HuH-7.5 (cell line): Measurements from ENCODE around the gene PCDHB13.
"Not testable (repeated sequence)": the region's sequence is repeated elsewhere in the genome, so short reads cannot be mapped to it uniquely, and the experiment has no call there.

Experiments used
- DNase-seq: peaks from one replicate; pipeline ENCODE4 v3.0.0; 2011; ENCODE audit warnings: low spot score

The PCDHB13 gene

GRCh38 chr5:141213656-141214339 lies at the start of gene PCDHB13:
PCDHB13 (plus strand) TSS chr5:141213919; CDS start chr5:141214124, 205 bp downstream.
- peak; percentile 58 for DNase-seq

- DNase-seq: peak; percentile 61
These were observed 41.1 kb upstream of the PCDHB13 start, which contains the start of gene PCDHB7 for GRCh38 chr5:141172381-141173204. PCDHB7 (plus strand) TSS chr5:141172644; CDS start chr5:141172836, 192 bp downstream.

GRCh38 chr5:141174291-141175104 lies 39.2 kb upstream of the PCDHB13 start:
- not testable (repeated sequence) for DNase-seq

GRCh38 chr5:141175933-141176332 lies 37.8 kb upstream of the PCDHB13 start:
- DNase-seq: no peak

- peak; percentile 88 for DNase-seq
These were observed 36.0 kb upstream of the PCDHB13 start, which contains the start of gene PCDHB8 for GRCh38 chr5:141177577-141178191. PCDHB8 (plus strand) TSS chr5:141177790; CDS start chr5:141178035, 245 bp downstream.

- not testable (repeated sequence) for DNase-seq
These were observed 34.3 kb upstream of the PCDHB13 start for GRCh38 chr5:141179371-141179770.

- not testable (repeated sequence) for DNase-seq
These were observed 33.8 kb upstream of the PCDHB13 start for GRCh38 chr5:141179876-141180275.

- DNase-seq: no peak
These were observed 33.4 kb upstream of the PCDHB13 start for GRCh38 chr5:141180313-141180712.

GRCh38 chr5:141182248-141182647 lies 31.5 kb upstream of the PCDHB13 start, which contains the start of gene PCDHB16:
PCDHB16 (plus strand) TSS chr5:141182387; CDS start chr5:141182560, 173 bp downstream.
- DNase-seq: no peak

GRCh38 chr5:141184117-141184855 lies 29.4 kb upstream of the PCDHB13 start:
- not testable (repeated sequence) for DNase-seq

- peak; percentile 61 for DNase-seq
These were observed 26.7 kb upstream of the PCDHB13 start, which contains the start of gene PCDHB9 for GRCh38 chr5:141186897-141187512. PCDHB9 (plus strand) TSS chr5:141187161; CDS start chr5:141187319, 158 bp downstream.

- DNase-seq: not testable (repeated sequence)
These were observed 25.0 kb upstream of the PCDHB13 start for GRCh38 chr5:141188682-141189081.

- DNase-seq: not testable (repeated sequence)
These were observed 24.6 kb upstream of the PCDHB13 start for GRCh38 chr5:141189131-141189530.

- peak; percentile 83 for DNase-seq
These were observed 21.5 kb upstream of the PCDHB13 start, which contains the start of gene PCDHB10 for GRCh38 chr5:141192110-141192725. PCDHB10 (plus strand) TSS chr5:141192353; CDS start chr5:141192553, 200 bp downstream.

GRCh38 chr5:141194332-141194731 lies 19.4 kb upstream of the PCDHB13 start:
- not testable (repeated sequence) for DNase-seq

- DNase-seq: no peak
These were observed 17.4 kb upstream of the PCDHB13 start for GRCh38 chr5:141196363-141196762.

GRCh38 chr5:141199359-141200235 lies 14.1 kb upstream of the PCDHB13 start, which contains the start of gene PCDHB11:
PCDHB11 (plus strand) TSS chr5:141199627; CDS start chr5:141199775, 148 bp downstream.
- peak; percentile 59 for DNase-seq

GRCh38 chr5:141201126-141201525 lies 12.6 kb upstream of the PCDHB13 start:
- not testable (repeated sequence) for DNase-seq
